AG09319 (cell line): ENCODE results near the gene MUC22.
"Not testable (repeated sequence)": the region's sequence is repeated elsewhere in the genome, so short reads cannot be mapped to it uniquely, and the experiment has no call there.

Experiments
- DNase-seq: peaks from one replicate; pipeline ENCODE4 v3.0.0-alpha.2; 2010; ENCODE audit warnings: low read depth; ENCODE audit errors: extremely low read depth
- TF ChIP-seq, protein P1 (sequence below): IDR thresholded peaks from 2 replicates; pipeline ENCODE4 v1.5.1; 2011; ENCODE audit warnings: low read depth, mild to moderate bottlenecking, inconsistent platforms, low read length, moderate library complexity

Gene MUC22

DNA sequence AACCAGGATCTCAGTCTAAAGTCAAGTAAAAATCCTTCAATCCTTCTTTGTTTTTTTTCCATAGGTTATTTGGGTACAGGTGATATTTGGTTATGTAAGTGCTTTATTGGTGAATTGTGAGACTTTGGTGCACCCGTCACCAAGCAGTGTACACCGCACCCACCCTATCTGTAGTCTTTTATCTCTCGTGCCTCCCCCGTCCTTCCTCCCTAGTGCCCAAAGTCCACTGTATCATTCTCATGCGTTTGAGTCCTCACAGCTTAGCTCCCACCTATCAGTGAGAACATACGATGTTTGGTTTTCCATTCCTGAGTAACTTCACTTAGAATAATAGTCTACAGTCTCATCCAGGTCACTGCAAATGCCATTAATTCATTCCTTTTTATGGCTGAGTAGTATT, 879 bp downstream of the MUC22 start:
- TF ChIP-seq, protein P1, sequence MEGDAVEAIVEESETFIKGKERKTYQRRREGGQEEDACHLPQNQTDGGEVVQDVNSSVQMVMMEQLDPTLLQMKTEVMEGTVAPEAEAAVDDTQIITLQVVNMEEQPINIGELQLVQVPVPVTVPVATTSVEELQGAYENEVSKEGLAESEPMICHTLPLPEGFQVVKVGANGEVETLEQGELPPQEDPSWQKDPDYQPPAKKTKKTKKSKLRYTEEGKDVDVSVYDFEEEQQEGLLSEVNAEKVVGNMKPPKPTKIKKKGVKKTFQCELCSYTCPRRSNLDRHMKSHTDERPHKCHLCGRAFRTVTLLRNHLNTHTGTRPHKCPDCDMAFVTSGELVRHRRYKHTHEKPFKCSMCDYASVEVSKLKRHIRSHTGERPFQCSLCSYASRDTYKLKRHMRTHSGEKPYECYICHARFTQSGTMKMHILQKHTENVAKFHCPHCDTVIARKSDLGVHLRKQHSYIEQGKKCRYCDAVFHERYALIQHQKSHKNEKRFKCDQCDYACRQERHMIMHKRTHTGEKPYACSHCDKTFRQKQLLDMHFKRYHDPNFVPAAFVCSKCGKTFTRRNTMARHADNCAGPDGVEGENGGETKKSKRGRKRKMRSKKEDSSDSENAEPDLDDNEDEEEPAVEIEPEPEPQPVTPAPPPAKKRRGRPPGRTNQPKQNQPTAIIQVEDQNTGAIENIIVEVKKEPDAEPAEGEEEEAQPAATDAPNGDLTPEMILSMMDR: no peak
- DNase-seq: no peak

DNA sequence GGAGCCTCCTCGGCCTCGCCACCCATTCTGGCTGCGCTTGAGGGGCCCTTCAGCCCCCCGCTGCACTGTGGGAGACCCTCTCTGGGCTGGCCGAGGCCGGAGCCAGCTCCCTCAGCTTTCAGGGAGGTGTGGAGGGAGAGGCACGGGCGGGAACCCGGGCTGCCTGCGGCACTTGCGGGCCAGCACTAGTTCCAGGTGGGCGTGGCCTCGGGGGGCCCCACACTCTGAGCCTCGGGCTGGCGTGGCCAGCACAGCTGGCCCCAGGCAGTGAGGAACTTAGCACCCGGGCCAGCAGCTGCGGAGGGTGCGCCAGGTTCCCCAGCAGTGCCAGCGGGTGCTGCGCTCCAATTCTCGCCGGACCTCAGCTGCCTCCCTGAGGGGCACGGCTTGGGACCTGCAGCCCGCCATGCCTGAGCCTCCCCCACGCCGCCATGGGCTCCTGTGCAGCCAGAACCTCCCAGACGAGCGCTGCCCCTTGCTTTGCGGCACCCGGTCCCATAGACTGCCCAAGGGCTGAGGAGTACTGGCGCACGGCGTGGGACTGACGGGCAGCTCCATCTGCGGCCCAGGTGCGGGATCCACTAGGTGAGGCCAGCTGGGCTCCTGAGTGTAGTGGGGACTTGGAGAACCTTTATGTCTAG, 6.5 kb downstream of the MUC22 start:
- TF ChIP-seq, protein P1: no peak

DNA sequence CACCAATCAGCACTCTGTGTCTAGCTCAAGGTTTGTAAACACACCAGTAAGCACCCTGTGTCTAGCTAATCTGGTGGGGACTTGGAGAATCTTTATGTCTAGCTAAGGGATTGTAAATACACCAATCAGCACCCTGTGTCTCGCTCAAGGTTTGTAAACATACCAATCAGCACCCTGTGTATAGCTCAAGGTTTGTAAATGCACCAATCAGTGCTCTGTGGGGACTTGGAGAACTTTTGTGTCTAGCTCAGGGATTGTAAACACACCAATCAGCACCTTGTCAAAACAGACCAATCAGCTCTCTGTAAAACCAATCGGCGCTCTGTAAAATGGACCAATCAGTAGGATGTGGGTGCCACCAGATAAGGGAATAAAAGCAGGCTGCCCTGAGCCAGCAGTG, 7.2 kb downstream of the MUC22 start:
- not testable (repeated sequence) for DNase-seq

More for the DNA sequence above, 6.5 kb downstream of the MUC22 start:
- no peak for DNase-seq

DNA sequence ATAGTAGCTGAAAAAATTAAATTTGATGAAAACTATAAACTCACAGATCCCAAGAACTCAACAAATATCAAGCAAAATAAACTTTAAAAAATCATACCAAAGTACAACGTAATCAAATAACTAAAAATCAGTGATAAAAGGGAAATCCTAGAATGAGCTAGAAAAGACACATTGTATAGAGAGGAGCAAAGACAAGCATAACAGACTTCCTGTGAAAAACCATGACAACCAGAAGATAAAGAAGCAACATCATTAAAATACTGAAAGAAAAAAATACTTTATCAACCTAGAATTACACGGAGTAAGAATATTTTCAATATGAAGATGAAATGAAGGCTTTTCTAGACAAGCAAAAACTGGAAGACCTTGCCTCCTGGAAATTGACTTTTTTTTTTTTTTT, 9.8 kb downstream of the MUC22 start:
- TF ChIP-seq, protein P1: no peak
- no peak for DNase-seq

DNA sequence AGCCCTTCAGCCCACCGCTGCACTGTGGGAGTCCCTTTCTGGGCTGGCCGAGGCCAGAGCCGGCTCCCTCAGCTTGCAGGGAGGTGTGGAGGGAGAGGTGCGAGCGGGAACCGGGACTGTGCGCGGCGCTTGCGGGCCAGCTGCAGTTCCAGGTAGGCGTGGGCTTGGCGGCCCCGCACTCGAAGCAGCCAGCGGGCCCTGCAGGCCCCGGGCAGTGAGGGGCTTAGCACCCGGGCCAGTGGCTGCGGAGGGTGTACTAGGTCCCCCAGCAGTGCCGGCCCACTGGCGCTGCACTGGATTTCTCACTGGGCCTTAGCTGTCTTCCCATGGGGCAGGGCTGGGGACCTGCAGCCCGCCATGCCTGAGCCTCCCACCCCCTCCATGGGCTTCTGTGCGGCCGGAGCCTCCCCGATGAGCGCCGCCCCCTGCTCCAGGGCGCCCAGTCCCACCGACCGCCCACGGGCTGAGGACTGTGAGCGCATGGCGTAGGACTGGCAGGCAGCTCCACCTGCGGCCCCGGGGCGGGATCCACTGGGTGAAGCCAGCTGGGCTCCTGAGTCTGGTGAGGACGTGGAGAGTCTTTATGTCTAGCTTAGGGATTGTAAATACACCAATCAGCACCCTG, 10.5 kb downstream of the MUC22 start:
- DNase-seq: not testable (repeated sequence)

DNA sequence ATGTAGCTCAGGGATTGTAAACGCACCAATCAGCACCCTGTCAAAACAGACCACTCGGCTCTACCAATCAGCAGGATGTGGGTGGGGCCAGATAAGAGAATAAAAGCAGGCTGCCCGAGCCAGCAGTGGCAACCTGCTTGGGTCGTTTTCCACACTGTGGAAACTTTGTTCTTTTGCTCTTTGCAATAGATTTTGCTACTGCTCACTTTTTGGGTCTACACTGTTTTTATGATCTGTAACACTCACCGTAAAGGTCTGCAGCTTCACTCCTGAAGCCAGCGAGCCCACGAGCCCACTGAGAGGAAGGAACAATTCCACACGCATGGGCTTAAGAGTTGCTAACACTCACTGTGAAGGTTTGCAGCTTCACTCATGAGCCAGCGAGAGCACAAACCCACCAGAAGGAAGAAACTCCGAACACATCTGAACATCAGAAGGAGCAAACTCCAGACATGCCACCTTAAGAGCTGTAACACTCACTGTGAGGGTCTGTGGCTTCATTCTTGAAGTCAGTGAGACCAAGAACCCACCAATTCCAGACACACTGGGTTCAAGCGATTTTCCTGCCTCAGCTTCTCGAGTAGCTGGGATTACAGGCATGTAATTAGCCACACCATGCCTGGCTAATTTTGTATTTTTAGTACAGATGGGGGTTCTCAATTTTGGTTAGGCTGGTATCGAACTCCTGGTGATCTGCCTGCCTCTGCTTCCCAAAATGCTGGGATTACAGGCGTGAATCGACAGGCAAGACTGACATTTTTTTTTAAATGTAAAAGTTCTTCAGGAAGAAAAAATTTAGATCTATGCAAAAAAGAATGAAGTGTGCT, 11.6 kb downstream of the MUC22 start:
- DNase-seq: not testable (repeated sequence)

DNA sequence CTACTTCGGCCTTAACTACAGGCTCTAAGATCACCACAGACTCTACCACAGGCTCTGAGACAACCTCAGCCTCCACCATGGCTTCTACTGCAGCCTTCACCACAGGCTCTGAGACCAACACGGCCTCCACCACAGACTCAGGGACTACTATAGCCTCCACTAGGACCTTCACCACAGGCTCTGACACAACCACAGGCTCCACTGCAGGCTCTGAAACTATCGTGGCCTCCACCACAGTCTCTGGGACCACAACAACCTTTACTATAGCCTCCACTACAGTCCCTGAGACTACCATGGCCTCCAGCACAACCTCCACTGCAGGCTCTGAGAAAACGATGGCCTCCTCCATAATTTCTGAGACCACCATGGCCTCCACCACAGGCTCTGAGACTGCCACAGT, 15.3 kb downstream of the MUC22 start:
- no peak for DNase-seq
- TF ChIP-seq, protein P1: no peak

DNA sequence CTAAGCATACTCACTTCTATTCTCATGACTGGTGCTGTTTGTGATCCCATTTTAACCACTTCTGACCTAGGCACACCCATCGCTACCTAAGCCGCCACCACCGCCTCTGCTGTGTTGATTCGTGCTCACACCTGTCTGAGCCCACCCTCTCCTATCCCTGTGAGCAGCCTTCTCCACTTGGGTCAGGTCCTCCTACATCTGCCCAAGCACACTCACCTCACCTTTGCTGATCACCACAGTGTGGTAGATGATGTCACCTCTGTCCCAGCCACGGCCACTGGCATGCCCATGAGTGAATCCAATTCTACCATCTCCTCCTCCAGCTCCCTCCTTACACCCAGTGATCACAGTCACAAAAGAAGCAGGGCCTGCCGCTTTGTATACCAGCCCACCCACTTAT, 20.8 kb downstream of the MUC22 start:
- TF ChIP-seq, protein P1: no peak
- DNase-seq: no peak
